ENCODE data around the gene TEX14. TPM values are rescaled to one million over a fixed set of nuclear protein-coding genes. Genes with fewer than 3 reads are reported as not detected.

TEX14 gene
- total and polyA plus RNA-seq, 10 of the 15 experiments (the other 5 are each of a cell fraction or from before 2014, with no cell fraction given) = 0.15 to 1.3 (median 0.66) TPM

DNA sequence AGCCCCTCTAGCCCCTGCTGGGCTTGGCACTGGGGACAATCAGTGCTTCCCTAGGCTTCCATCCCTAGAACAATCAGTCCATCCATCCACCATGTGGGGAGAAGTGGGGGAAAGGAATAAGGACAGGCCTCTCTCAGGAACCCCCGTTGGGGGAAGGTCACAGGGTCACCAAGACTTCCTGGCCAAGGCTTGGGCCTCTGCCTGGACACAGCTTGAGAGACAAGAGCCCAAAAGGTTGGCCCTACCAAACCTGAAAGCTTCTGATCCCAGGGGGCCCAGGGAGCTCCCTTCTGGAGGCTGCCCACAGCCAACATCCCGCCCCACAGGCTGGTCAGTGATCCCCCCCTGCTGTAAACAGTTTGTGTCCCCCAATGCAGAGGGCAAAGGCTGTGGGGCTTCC, 161.2 kb downstream of the TEX14 start:
- Histone ChIP-seq H3K9me3 (replicated peaks; ENCODE audit: control insufficient read depth, insufficient read depth, low read length) (no peaks in the 10 kb centered on the region), H3K9ac (ENCODE audit: control insufficient read depth, insufficient read depth, low read length) (no peak overlapping the region), H3K4me1 (ENCODE audit: control insufficient read depth, insufficient read depth, low read length) (0 out of 2 replicates have a peak, but pooled peaks cover 3% of the 10 kb centered on the region), H4K20me1 (ENCODE audit: control insufficient read depth, insufficient read depth) (no peaks in the 10 kb centered on the region), H2AFZ (ENCODE audit: control insufficient read depth, low read depth, low read length) (no peak overlapping the region), H3K4me2 (ENCODE audit: control insufficient read depth, insufficient read depth) (no peak overlapping the region), H3K27ac (ENCODE audit: control insufficient read depth, insufficient read depth) (no peak overlapping the region), H3K36me3 (ENCODE audit: control insufficient read depth in 2 of 2, insufficient read depth in 2 of 2, low read length in 1 of 2) (no peaks in the 10 kb centered on the region), H3K79me2 (ENCODE audit: control insufficient read depth, insufficient read depth, low read length) (no peaks in the 10 kb centered on the region), H3K4me3 (no peak overlapping the region), H3K27me3 (replicated peaks in 1 of 2; ENCODE audit: control insufficient read depth in 2 of 2, insufficient read depth in 2 of 2, low read length in 1 of 2) (peaks cover 4 to 6% of the 10 kb centered on the region in 2 experiments; a peak in 3 of 4 replicates)
- ChIA-PET RAD21 (ENCODE audit: unreplicated experiment) (no interaction called here), CTCF (interaction anchor here (1.0 to 2.0 kb wide), 3 partner anchors 11 to 57 kb away, joined by 3 to 8 read pairs (median 3); no protein-coding TSS in a partner anchor), SMC1A (ENCODE audit: uncharacterized antibody, unreplicated experiment) (interaction anchor here (0.5 kb wide), 1 partner anchor 236 kb away, joined by 3 read pairs; no protein-coding TSS in a partner anchor), POLR2A (no interaction called here)
- TF ChIP-seq ZSCAN29 (IDR thresholded peaks at IDR 0.05) (no peak), SIX5 (IDR thresholded peaks at IDR 0.05; ENCODE audit: low read depth, low read length, severe bottlenecking) (no peak), KDM1A (IDR thresholded peaks at IDR 0.05; ENCODE audit: borderline replicate concordance) (no peak), SMAD5 (IDR thresholded peaks at IDR 0.05; ENCODE audit: low read depth) (no peak), HDAC2 (IDR thresholded peaks at IDR 0.05) (no peak), SRF (IDR thresholded peaks at IDR 0.05; ENCODE audit: low read depth in 2 of 2, low read length in 2 of 2) (no peak), PBX3 (IDR thresholded peaks at IDR 0.05; ENCODE audit: insufficient replicate concordance, low read depth, low read length) (no peak), IRF4 (IDR thresholded peaks at IDR 0.05; ENCODE audit: low read depth, low read length) (no peak), ATF3 (IDR thresholded peaks at IDR 0.05; ENCODE audit: borderline replicate concordance, extremely low read depth, low read depth, low read length) (no peak), MYC (IDR thresholded peaks at IDR 0.05; ENCODE audit: insufficient read depth, insufficient read length, insufficient replicate concordance, low read length, severe bottlenecking) (no peak), CTCF (IDR thresholded peaks at IDR 0.05 in 2 of 3, conservative IDR thresholded peaks at IDR 0.05 in 1 of 3; ENCODE audit: control insufficient read depth in 2 of 3, extremely low read depth in 1 of 3, insufficient read depth in 1 of 3, low read depth in 3 of 3, low read length in 3 of 3) (no peak)
- TF ChIP-seq, protein P1, sequence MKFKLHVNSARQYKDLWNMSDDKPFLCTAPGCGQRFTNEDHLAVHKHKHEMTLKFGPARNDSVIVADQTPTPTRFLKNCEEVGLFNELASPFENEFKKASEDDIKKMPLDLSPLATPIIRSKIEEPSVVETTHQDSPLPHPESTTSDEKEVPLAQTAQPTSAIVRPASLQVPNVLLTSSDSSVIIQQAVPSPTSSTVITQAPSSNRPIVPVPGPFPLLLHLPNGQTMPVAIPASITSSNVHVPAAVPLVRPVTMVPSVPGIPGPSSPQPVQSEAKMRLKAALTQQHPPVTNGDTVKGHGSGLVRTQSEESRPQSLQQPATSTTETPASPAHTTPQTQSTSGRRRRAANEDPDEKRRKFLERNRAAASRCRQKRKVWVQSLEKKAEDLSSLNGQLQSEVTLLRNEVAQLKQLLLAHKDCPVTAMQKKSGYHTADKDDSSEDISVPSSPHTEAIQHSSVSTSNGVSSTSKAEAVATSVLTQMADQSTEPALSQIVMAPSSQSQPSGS (IDR thresholded peaks at IDR 0.05; ENCODE audit: low read length) = no peak
- TF ChIP-seq, protein P2, sequence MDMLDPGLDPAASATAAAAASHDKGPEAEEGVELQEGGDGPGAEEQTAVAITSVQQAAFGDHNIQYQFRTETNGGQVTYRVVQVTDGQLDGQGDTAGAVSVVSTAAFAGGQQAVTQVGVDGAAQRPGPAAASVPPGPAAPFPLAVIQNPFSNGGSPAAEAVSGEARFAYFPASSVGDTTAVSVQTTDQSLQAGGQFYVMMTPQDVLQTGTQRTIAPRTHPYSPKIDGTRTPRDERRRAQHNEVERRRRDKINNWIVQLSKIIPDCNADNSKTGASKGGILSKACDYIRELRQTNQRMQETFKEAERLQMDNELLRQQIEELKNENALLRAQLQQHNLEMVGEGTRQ (IDR thresholded peaks at IDR 0.05; ENCODE audit: borderline replicate concordance, low read depth, low read length) = no peak
- DNase-seq (ENCODE audit: low read depth, low spot score) (no peak), FAIRE-seq (no peak), ATAC-seq (no peak)
- WGBS (ENCODE audit: insufficient coverage, insufficient replicate concordance, low lambda C conversion rate, missing lambda C conversion rate) = 4% methylated on average over 2 of the region's 2 CpGs
- in situ Hi-C loops (cut with MboI) = no loop called here
- BruUV-seq (replicated peaks) = no TSS peak
- intact Hi-C loops (cut with micrococcal nuclease; ENCODE audit: unreplicated experiment) = no loop called here

Data from GM12878 (cell line).